Neural cell (in vitro differentiated cells): ENCODE measurements around the gene SPATS2L. TPM values are rescaled to one million over a fixed set of nuclear protein-coding genes. Genes with fewer than 3 reads are reported as not detected.

Experiments
- H2AFZ ChIP-seq: fragments of 200-600, 300-800 bp; sonication (generic), shearing (Covaris generic); 2 replicates; pipeline ENCODE4 v1.6.0; 2014; ENCODE audit warnings: low read depth, mild to moderate bottlenecking, antibody characterized with exemption, low read length, moderate library complexity
- H3F3A ChIP-seq: fragments of 200-600 bp; shearing (Covaris generic); 2 replicates; pipeline ENCODE4 v1.6.1; 2016; ENCODE audit warnings: mild to moderate bottlenecking, moderate library complexity, mixed read lengths, antibody characterized with exemption, low read length; ENCODE audit not compliant: insufficient read depth, poor library complexity, severe bottlenecking
- H3K27ac ChIP-seq: fragments of 200-600, 300-800 bp; sonication (generic), shearing (Covaris generic); 2 replicates; pipeline ENCODE4 v1.5.1; 2014; ENCODE audit warnings: mild to moderate bottlenecking, low read length, moderate library complexity
- H3K27me3 ChIP-seq: fragments of 300-800, 200-600 bp; sonication (generic), shearing (Covaris generic); 2 replicates; pipeline ENCODE4 v1.6.0; 2014; ENCODE audit warnings: mild to moderate bottlenecking, low read depth, low read length, moderate library complexity; ENCODE audit not compliant: insufficient read depth
- H3K36me3 ChIP-seq: fragments of 300-800, 200-600 bp; sonication (generic), shearing (Covaris generic); 2 replicates; pipeline ENCODE4 v1.5.1; 2014; ENCODE audit warnings: mild to moderate bottlenecking, antibody characterized with exemption, low read length, moderate library complexity; ENCODE audit not compliant: insufficient read depth
- H3K4me2 ChIP-seq: fragments of 300-800, 200-600 bp; sonication (generic), shearing (Covaris generic); 2 replicates; pipeline ENCODE4 v1.6.0; 2014; ENCODE audit warnings: mild to moderate bottlenecking, low read length
- H3K4me3 ChIP-seq: fragments of 300-800, 200-600 bp; sonication (generic), shearing (Covaris generic); 2 replicates; pipeline ENCODE4 v1.5.1; 2014; ENCODE audit warnings: mild to moderate bottlenecking, low read length, moderate library complexity
- H3K79me2 ChIP-seq: fragments of 200-600 bp; shearing (Covaris generic); replicated peaks from 2 replicates; pipeline ENCODE4 v1.6.0; 2014; ENCODE audit warnings: mild to moderate bottlenecking, low read length, moderate library complexity; ENCODE audit not compliant: insufficient read depth
- H3K9ac ChIP-seq: fragments of 300-800, 200-600 bp; sonication (generic), shearing (Covaris generic); 2 replicates; pipeline ENCODE4 v1.6.1; 2016; ENCODE audit warnings: mild to moderate bottlenecking, low read length, mixed read lengths
- H3K9me2 ChIP-seq: fragments of 200-600 bp; shearing (Covaris generic); 2 replicates; pipeline ENCODE4 v1.6.1; 2016; ENCODE audit warnings: mild to moderate bottlenecking, low read length, mixed read lengths; ENCODE audit not compliant: insufficient read depth
- H3K9me3 ChIP-seq: fragments of 200-600, 300-800 bp; sonication (generic), shearing (Covaris generic); 2 replicates; pipeline ENCODE4 v1.6.1; 2016; ENCODE audit warnings: mild to moderate bottlenecking, mixed run types, low read length, moderate library complexity, mixed read lengths
- H4K20me1 ChIP-seq: fragments of 200-600 bp; shearing (Covaris generic); 2 replicates; pipeline ENCODE4 v1.6.1; 2016; ENCODE audit warnings: mild to moderate bottlenecking, mixed run types; ENCODE audit not compliant: insufficient read depth
- CTCF ChIP-seq: fragments of 450-650 bp; IDR thresholded peaks from 2 replicates; pipeline ENCODE4 v1.5.1; 2014; ENCODE audit warnings: antibody characterized with exemption, mild to moderate bottlenecking, moderate library complexity; ENCODE audit not compliant: poor library complexity, severe bottlenecking
- EP300 ChIP-seq: fragments of 450-650 bp; conservative IDR thresholded peaks from 2 replicates; pipeline ENCODE4 v1.6.1; 2014; ENCODE audit warnings: antibody characterized with exemption, mild to moderate bottlenecking, moderate library complexity; ENCODE audit not compliant: poor library complexity, severe bottlenecking
- EZH2 ChIP-seq: fragments of 200-600, 300-800 bp; shearing (Covaris generic), sonication (generic); IDR thresholded peaks from 2 replicates; pipeline ENCODE4 v1.6.1; 2014; ENCODE audit warnings: antibody characterized with exemption, low read length, borderline replicate concordance, mild to moderate bottlenecking; ENCODE audit not compliant: insufficient read depth, poor library complexity, severe bottlenecking
- MXI1 ChIP-seq: fragments of 450-650 bp; conservative IDR thresholded peaks from 2 replicates; pipeline ENCODE4 v1.6.1; 2014; ENCODE audit warnings: antibody characterized with exemption, mild to moderate bottlenecking; ENCODE audit not compliant: poor library complexity, severe bottlenecking
- POLR2AphosphoS5 ChIP-seq: IDR thresholded peaks from 2 replicates; pipeline ENCODE4 v1.6.1; 2012
- REST ChIP-seq: IDR thresholded peaks from 2 replicates; pipeline ENCODE4 v1.6.1; 2012; ENCODE audit warnings: borderline replicate concordance
- SMC3 ChIP-seq: fragments of 450-650 bp; conservative IDR thresholded peaks from 2 replicates; pipeline ENCODE4 v1.6.1; 2014; ENCODE audit warnings: antibody characterized with exemption, mild to moderate bottlenecking, moderate library complexity; ENCODE audit not compliant: poor library complexity
- TAF1 ChIP-seq: IDR thresholded peaks from 2 replicates; pipeline ENCODE4 v1.6.1; 2012; ENCODE audit warnings: low read depth
- polyA plus RNA-seq: library from polyadenylated mRNA; depleted of rRNA; stranded (reverse); fragments of >200 nt; gene quantifications from 2 replicates; pipeline ENCODE4 v1.2.3, GENCODE V29; 2014

SPATS2L gene
- polyA plus RNA-seq, 1 donor from 2014 or later = 8.5 TPM

DNA sequence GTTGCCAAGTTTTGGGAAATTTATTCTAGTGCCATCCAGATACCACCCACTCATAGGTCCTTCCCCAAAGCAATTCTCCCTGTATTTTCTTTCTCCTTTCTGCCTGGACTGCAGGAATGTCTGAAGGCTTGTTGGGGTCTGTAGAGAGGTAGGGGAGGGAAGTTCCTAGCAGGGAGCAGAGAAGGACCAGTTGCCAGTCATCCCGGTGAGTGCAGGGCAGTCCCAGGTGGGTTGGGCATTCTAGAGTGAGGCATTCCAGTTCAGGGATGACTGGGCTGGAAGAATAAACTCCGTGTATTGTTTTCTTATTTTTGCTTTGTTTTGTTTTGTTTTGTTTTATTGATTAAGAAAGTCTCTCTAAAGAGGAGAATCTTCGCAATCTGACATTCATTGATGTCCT, 58.1 kb downstream of the SPATS2L start:
- no peak for TF ChIP-seq TAF1
- no peak for TF ChIP-seq REST
- TF ChIP-seq MXI1 = no peak
- TF ChIP-seq EP300 = no peak
- no peak for TF ChIP-seq SMC3
- TF ChIP-seq CTCF = no peak
- TF ChIP-seq EZH2 = no peak
- no peak for TF ChIP-seq POLR2AphosphoS5
- H3K9ac ChIP-seq = no peak overlapping the region
- H3F3A ChIP-seq = no peaks in the 10 kb centered on the region
- H4K20me1 ChIP-seq = no peaks in the 10 kb centered on the region
- no peak overlapping the region for H3K4me2 ChIP-seq
- H2AFZ ChIP-seq = no peak overlapping the region
- no peaks in the 10 kb centered on the region for H3K9me3 ChIP-seq
- no peaks in the 10 kb centered on the region for H3K9me2 ChIP-seq
- no peaks in the 10 kb centered on the region for H3K36me3 ChIP-seq
- no peak overlapping the region for H3K4me3 ChIP-seq
- H3K27me3 ChIP-seq = no peaks in the 10 kb centered on the region
- no peaks in the 10 kb centered on the region for H3K79me2 ChIP-seq
- H3K27ac ChIP-seq = no peak overlapping the region

GRCh38 chr2:200365209-200365608, 58.7 kb downstream of the SPATS2L start:
- Histone ChIP-seq H3K79me2 (no peaks in the 10 kb centered on the region), H3K9me2 (no peaks in the 10 kb centered on the region), H3K27ac (no peak overlapping the region), H3K4me3 (no peak overlapping the region), H3K4me2 (no peak overlapping the region), H2AFZ (no peak overlapping the region), H3K36me3 (no peaks in the 10 kb centered on the region), H3K9ac (no peak overlapping the region), H4K20me1 (no peaks in the 10 kb centered on the region), H3K9me3 (no peaks in the 10 kb centered on the region), H3K27me3 (no peaks in the 10 kb centered on the region), H3F3A (no peaks in the 10 kb centered on the region)
- TF ChIP-seq CTCF (no peak), EZH2 (no peak), TAF1 (no peak), MXI1 (no peak)
